NCI-H2227 (cell line): ENCODE measurements around the gene CFAP74.

Experiments used
- DNase-seq: peaks from one replicate; lab custom pipeline; 2025; ENCODE audit not compliant: unreplicated experiment; lab: John Stamatoyannopoulos, UW

CFAP74 gene

GRCh38 chr1:1917995-1918900 lies 85.3 kb downstream of the CFAP74 start:
- DNase-seq: no peak

GRCh38 chr1:1917304-1917976 lies 86.1 kb downstream of the CFAP74 start:
- no peak for DNase-seq

GRCh38 chr1:1916851-1917251 lies 86.7 kb downstream of the CFAP74 start:
- no peak for DNase-seq

- no peak for DNase-seq
Observed at GRCh38 chr1:1915911-1916840, 87.4 kb downstream of the CFAP74 start.

GRCh38 chr1:1914971-1915692 lies 88.5 kb downstream of the CFAP74 start, which contains the start of gene CALML6:
TSS of gene CALML6 (plus strand) at chr1:1915260. CDS start at chr1:1915281, 21 bp downstream.
- DNase-seq: no peak

DNA sequence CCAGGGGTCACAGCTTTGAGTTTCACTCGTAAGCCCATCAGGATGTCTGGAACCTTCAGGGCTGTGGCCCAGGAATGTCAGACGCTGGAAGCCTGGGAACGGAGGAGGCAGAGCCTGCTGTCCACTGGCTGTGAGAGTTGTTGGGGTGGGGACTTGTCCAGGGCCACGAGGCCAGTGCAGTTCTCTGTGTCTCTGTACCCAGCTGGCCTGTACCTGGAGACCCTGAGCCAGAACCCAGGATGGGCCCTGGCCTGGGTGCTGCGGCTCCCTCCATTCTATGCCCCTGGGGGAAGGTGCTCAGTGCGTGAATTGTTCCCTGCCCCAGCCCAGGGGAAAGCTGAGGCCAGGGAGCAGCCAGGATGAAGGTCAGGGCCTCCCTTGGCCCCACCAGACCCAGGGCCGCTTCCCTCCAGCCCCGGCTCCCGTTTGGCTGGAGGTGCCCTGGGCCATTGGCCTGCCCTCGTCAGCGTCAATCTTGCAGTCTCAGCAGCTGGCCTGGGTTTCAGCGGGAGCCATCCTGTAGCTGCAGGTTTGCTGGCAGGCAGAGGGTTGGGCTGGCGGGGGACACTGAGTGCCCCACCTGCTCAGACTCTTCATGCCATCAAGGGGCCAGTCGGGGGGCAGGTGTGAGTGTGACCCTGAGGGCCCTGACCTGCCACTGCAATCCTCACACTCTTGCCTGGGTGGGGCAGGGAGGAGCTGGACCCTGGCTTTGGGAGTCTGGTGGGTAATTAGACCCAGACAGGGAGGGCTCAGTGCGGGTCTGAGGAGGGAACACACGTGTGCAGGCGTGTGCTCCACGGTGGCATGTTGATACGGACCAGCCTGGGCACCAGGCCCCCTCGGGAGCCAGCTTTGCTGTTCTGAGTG lies 89.2 kb downstream of the CFAP74 start:
- DNase-seq: no peak

DNA sequence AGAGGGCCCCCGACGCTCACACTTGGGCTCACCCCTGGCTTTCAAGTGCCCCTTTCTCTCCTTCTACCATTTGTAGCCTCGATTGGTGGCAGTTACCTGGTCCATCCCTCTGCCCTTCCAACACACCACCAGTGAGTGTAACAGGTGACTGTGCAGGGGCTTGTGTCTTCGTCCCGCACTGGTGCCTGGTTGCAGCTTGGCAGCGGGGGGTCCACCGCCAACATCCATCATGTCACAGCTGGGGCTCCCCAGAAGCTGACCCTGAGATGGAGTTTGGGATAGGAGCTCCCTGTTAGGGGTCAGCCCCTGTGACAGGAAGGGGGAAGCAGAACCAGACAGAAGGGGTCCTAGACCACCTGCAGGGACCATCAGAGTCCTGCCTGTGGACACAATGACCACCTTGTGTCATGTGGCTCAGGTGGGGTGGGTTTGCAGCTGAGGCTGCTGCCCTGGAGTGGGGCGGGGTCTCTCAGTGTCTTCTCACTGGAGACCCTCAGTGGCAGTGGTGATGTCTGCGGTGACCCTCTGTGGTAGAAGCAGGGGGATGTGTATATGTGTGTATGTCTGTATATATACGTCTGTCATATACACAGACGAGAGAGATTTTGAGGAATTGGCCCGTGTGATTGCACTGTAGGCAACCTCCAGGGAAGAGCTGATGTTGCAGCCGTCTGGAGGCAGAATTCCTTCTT lies 92.1 kb downstream of the CFAP74 start:
- DNase-seq: no peak

GRCh38 chr1:1910651-1911331 lies 92.8 kb downstream of the CFAP74 start:
- DNase-seq: no peak

DNA sequence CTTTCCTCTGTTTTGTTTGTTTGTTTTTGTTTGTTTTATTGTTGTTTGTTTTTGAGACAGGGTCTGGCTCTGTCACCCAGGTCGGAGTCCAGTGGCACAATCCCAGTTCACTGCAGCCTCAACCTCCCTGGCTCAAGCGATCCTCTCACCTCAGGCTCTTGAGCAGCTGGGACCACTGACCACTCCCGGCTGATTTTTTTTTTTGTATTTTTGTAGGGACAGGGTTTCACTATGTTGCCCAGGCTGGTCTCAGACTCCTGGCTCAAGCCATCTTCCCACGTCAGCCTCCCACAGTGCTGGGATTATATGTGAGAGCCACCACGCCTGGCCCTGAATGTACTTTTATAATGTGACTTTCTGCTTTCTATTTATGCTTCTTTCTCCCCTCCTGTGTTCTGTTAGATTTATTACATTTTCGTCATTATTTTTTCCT lies 93.5 kb downstream of the CFAP74 start:
- DNase-seq: no peak

- DNase-seq: no peak
Observed at GRCh38 chr1:1908506-1908791, 95.1 kb downstream of the CFAP74 start.

DNA sequence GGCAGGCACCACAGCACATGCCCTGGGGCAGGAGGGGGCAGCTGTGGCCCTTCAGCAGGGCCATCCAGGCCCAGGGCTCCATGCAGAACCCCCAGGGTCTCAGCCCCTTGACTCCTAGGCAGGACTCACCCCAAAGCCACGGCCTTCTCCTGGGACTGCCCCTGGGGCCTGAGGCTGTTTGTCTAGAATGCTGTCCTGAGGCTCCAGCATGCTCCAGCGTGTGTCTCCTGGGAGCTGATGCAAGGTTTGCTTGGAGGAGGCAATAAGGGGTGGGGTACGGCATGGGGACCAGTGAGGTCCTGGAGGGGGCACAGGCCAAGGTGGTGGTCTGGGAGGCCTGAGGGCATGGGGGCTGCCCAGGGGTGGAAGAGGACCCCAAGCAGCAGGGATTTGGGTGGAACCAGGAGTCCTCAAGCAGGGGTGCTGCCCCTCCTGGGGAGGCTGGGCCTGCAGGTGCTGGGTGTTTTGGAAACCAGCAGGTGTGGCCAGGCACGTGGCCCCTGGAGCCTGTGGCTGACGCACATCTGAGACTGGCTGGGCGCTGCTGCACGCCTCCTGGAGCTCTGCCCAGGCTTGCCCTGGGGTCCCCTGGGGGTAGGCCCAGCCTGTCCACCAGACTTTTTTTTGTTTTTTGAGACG lies 96.4 kb downstream of the CFAP74 start:
- DNase-seq: no peak

DNA sequence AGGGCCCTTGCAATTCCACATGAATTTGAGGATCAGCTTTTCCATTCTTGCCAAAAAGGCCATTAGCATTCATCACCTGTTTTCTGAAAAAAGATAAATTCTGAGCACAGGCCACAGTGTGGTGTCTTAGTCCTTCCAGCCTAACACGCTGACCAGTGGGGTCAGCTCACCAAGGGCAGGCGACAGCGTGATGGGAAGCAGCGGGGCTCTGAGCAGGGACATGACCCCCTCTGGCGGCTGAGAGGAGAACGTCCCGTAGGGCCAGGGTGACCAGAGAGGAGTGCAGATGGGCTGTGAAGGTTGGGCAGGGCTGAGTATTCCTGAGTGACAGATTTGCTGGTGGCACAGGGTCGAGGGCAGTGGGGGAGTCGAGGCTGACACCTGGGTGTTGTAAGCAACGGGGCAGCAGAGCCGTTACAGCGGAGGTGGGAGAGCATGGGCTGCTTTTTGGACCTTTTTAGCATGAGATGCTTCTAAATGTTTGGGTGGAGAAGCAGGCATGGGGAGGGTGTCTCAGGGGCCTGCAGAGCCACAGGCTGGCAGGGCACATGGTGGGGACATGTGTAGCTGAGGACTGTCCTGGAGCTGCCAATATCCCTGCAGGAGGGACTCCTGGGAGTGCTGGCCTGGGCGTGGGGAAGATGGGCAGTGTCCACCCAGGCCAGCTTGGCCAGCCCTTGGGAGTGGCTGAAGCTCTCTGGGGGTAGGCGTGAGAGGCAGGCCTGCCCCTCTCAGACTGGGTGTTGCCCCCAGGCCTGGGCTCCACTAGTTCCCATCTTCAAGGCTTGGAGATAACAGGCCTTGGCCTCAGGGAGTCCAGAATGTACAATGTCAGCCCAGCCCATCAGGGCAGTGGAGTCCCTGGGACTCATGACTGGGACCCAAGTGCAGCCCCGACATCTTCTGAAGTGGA lies 97.1 kb downstream of the CFAP74 start:
- DNase-seq: peak; percentile 78

DNA sequence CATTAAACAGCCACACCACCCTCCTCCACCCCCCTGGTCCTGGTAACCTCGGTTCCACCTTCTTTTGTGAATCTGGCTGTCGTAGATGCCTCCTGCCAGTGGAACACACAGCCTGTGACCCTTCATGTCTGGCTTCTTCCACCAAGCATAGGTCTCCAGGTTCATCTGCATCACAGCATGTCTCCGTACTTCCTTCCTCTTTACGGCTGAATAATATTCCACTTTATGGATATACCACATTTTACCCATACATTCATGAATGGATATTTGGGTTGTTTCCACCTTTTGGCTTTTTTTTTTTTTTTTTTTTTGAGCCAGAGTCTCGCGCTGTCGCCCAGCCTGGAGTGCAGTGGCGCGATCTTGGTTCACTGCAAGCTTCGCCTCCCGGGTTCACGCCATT lies 100.4 kb downstream of the CFAP74 start:
- DNase-seq: no peak

GRCh38 chr1:1901641-1902294 lies 101.8 kb downstream of the CFAP74 start:
- DNase-seq: no peak

GRCh38 chr1:1900883-1901640 lies 102.5 kb downstream of the CFAP74 start:
- DNase-seq: no peak

- DNase-seq: no peak
Observed at GRCh38 chr1:1899967-1900327, 103.6 kb downstream of the CFAP74 start.
